Fibroblast of lung (primary cell): Measurements from ENCODE around the gene OSTN. TPM values are rescaled to one million over a fixed set of nuclear protein-coding genes. Genes with fewer than 3 reads are reported as not detected.

Experiments
- DNase-seq, 2 donors: peaks; one replicate each; pipeline versions ENCODE4 v3.0.0 to v3.0.0-alpha.2; 2010; ENCODE audit warnings: low read depth in 2 of 2
- H2AFZ ChIP-seq: 2 replicates; pipeline ENCODE4 v1.5.1; 2012; ENCODE audit warnings: low read length, control low read depth, inconsistent platforms
- H3K27ac ChIP-seq: 2 replicates; pipeline ENCODE4 v1.5.1; 2011; ENCODE audit warnings: low read length, control low read depth; ENCODE audit not compliant: insufficient read depth
- H3K27me3 ChIP-seq: 2 replicates; pipeline ENCODE4 v1.5.1; 2011; ENCODE audit warnings: mild to moderate bottlenecking, low read length; ENCODE audit not compliant: control insufficient read depth, insufficient read depth
- H3K36me3 ChIP-seq: 2 replicates; pipeline ENCODE4 v1.5.1; 2011; ENCODE audit warnings: low read length; ENCODE audit not compliant: control insufficient read depth, insufficient read depth
- H3K4me1 ChIP-seq: 2 replicates; pipeline ENCODE4 v1.5.1; 2011; ENCODE audit warnings: low read length; ENCODE audit not compliant: control insufficient read depth, insufficient read depth; ENCODE audit errors: extremely low read depth
- H3K4me2 ChIP-seq: 2 replicates; pipeline ENCODE4 v1.5.1; 2011; ENCODE audit warnings: low read length, control low read depth; ENCODE audit not compliant: insufficient read depth; ENCODE audit errors: extremely low read depth
- H3K4me3 ChIP-seq, 4 experiments: fragments of 200-600 bp in 1 of 4; sonication (generic) in 1 of 4; replicated peaks in 1 of 4; 2 replicates each; pipeline ENCODE4 v1.5.1; 2011 to 2016; ENCODE audit warnings: low read length in 4 of 4, low read depth in 3 of 4, mild to moderate bottlenecking in 3 of 4, control low read depth in 2 of 4, inconsistent platforms in 1 of 4, mixed read lengths in 1 of 4; ENCODE audit not compliant: insufficient read depth in 1 of 4; ENCODE audit errors: control extremely low read depth in 1 of 4
- H3K79me2 ChIP-seq: 2 replicates; pipeline ENCODE4 v1.5.1; 2012; ENCODE audit warnings: mild to moderate bottlenecking, low read length, inconsistent platforms; ENCODE audit not compliant: control insufficient read depth, insufficient read depth
- H3K9ac ChIP-seq: 2 replicates; pipeline ENCODE4 v1.5.1; 2011; ENCODE audit warnings: mild to moderate bottlenecking, low read length, control low read depth; ENCODE audit not compliant: insufficient read depth
- H3K9me3 ChIP-seq: 2 replicates; pipeline ENCODE4 v1.5.1; 2012; ENCODE audit warnings: low read depth, low read length; ENCODE audit not compliant: control insufficient read depth, insufficient read depth
- H4K20me1 ChIP-seq: 2 replicates; pipeline ENCODE4 v1.5.1; 2011; ENCODE audit warnings: low read length; ENCODE audit not compliant: control insufficient read depth, insufficient read depth; ENCODE audit errors: extremely low read depth
- EZH2 ChIP-seq: IDR thresholded peaks from 2 replicates; pipeline ENCODE4 v1.5.1; 2012; ENCODE audit warnings: low read length, control low read depth, mild to moderate bottlenecking; ENCODE audit errors: missing control alignments
- polyA plus RNA-seq, 2 donors: library from polyadenylated mRNA; depleted of rRNA in 1 of 2; stranded (reverse) in 1 of 2; unstranded in 1 of 2; fragments of >200 nt; gene quantifications; 2 replicates each; pipeline ENCODE4 v1.2.1, GENCODE V29; 2011 to 2012; ENCODE audit warnings: missing spikeins in 1 of 2
- total RNA-seq: library from RNA; depleted of rRNA; stranded (reverse); fragments of >200 nt; gene quantifications from 2 replicates; pipeline ENCODE4 v1.2.1, GENCODE V29; 2014
- TF ChIP-seq, protein P1 (sequence below), 2 donors: IDR thresholded peaks in 1 of 2; conservative IDR thresholded peaks in 1 of 2; 1 replicate in 1 of 2; 2 replicates in 1 of 2; pipeline ENCODE4 v1.5.1; 2011 to 2012; ENCODE audit warnings: low read length in 2 of 2, control low read depth in 1 of 2, inconsistent platforms in 1 of 2, low read depth in 1 of 2, mild to moderate bottlenecking in 1 of 2

The OSTN gene
- total and polyA plus RNA-seq, 2 donors (not counting 1 experiment from before 2014, with no cell fraction given) = 0.34 to 31.9 TPM

DNA sequence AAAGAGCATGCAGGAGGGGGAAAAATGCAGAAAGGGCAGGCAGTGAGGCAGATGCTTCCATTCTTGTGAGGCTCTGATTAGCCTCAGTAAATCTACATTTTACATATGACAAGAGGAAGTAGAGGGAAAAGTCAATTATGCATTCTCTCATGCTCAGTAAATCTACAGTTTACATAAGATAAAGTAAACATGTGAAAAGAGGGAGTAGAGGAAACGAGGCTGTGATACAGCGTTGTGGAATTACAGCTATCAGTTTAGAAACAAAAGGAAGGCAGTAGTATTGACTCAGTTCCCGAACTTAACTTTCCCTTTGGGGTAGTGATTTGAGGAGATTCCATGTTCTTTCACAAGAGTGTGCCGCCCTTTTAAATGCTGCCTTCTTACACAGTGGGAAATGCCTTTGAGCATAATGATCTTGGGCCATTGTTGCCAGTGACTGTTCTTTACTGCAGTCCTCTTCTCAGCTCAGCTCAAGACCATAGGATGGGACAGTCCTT lies 39.3 kb downstream of the OSTN start:
- Histone ChIP-seq H3K4me2 (no peak overlapping the region), H3K79me2 (no peaks in the 10 kb centered on the region), H3K9ac (no peak overlapping the region), H3K27ac (peak overlapping the region; percentile 39), H3K4me1 (peaks cover 14% of the 10 kb centered on the region), H3K4me3 (no peak overlapping the region), H2AFZ (peak overlapping the region; percentile 65), H3K9me3 (no peaks in the 10 kb centered on the region), H4K20me1 (no peaks in the 10 kb centered on the region), H3K36me3 (no peaks in the 10 kb centered on the region), H3K27me3 (no peaks in the 10 kb centered on the region)
- TF ChIP-seq EZH2 = no peak
- TF ChIP-seq, protein P1, sequence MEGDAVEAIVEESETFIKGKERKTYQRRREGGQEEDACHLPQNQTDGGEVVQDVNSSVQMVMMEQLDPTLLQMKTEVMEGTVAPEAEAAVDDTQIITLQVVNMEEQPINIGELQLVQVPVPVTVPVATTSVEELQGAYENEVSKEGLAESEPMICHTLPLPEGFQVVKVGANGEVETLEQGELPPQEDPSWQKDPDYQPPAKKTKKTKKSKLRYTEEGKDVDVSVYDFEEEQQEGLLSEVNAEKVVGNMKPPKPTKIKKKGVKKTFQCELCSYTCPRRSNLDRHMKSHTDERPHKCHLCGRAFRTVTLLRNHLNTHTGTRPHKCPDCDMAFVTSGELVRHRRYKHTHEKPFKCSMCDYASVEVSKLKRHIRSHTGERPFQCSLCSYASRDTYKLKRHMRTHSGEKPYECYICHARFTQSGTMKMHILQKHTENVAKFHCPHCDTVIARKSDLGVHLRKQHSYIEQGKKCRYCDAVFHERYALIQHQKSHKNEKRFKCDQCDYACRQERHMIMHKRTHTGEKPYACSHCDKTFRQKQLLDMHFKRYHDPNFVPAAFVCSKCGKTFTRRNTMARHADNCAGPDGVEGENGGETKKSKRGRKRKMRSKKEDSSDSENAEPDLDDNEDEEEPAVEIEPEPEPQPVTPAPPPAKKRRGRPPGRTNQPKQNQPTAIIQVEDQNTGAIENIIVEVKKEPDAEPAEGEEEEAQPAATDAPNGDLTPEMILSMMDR (conservative IDR thresholded peaks at IDR 0.05 in 1 of 2, IDR thresholded peaks at IDR 0.05 in 1 of 2; ENCODE audit: low read depth in 1 of 2, low read length in 2 of 2) = no peak
- DNase-seq = peak; percentile 62 to 64

DNA sequence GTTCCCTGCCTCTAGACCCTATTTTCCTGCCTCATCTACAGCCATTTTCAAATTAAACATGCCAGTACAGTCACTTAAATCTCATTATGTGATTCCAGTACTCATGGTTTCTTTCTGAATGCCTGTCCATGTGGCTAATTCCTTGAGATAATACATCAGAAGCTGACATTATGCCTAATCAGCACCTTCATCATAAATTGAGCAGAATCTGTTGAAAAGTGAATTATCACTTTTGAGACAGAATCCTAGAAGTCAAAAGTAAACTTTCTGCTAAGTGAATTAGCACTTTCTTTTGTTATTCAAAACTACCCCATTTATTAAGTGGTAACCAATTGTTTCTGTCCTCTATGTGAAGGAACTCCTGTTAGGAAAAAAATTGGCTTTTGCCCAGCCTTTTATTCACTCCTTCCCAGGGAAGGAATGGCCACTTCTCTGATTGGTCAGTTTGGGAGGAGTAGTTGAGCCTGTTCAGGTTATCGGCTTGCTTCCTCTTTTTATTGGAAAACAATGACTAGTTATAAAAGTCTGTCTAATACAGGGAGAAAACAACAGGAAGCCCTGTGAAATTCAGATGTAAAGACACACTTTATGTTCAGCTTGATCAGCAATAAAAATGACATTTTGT lies 40.5 kb downstream of the OSTN start:
- Histone ChIP-seq H3K79me2 (no peaks in the 10 kb centered on the region), H4K20me1 (no peaks in the 10 kb centered on the region), H2AFZ (no peak overlapping the region), H3K36me3 (no peaks in the 10 kb centered on the region), H3K4me2 (no peak overlapping the region), H3K4me1 (peaks cover 14% of the 10 kb centered on the region), H3K4me3 (no peak overlapping the region), H3K9me3 (no peaks in the 10 kb centered on the region), H3K27ac (no peak overlapping the region), H3K9ac (no peak overlapping the region), H3K27me3 (no peaks in the 10 kb centered on the region)
- DNase-seq = peak in 1 of 2 donors; percentile 12
- no peak for TF ChIP-seq EZH2
- TF ChIP-seq, protein P1 (conservative IDR thresholded peaks at IDR 0.05 in 1 of 2, IDR thresholded peaks at IDR 0.05 in 1 of 2; ENCODE audit: low read depth in 1 of 2, low read length in 2 of 2) = no peak

DNA sequence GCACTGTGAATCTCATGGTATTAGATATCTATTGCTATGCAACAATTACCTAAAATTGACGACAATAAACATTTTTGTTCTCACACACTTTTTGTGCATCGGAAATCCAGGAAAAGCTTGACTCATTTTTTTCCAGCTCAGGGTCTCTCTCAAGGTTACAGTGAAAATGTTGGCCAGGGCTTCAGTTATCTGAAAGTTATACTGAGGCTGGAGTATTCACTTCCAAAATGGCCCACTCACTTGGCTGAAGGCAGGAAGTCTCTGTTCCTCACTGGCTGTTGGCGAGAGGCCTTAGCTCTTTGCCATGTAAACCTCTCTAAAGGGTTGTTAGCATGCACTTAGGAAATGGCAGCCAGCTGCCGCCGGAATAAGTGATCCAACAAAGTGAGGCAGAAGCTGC lies 41.4 kb downstream of the OSTN start:
- H2AFZ ChIP-seq = no peak overlapping the region
- DNase-seq = no peak
- no peaks in the 10 kb centered on the region for H3K79me2 ChIP-seq
- peaks cover 10% of the 10 kb centered on the region for H3K4me1 ChIP-seq
- H4K20me1 ChIP-seq = no peaks in the 10 kb centered on the region
- no peak for TF ChIP-seq EZH2
- TF ChIP-seq, protein P1 (conservative IDR thresholded peaks at IDR 0.05 in 1 of 2, IDR thresholded peaks at IDR 0.05 in 1 of 2; ENCODE audit: low read depth in 1 of 2, low read length in 2 of 2) = no peak
- H3K4me2 ChIP-seq = no peak overlapping the region
- H3K9ac ChIP-seq = no peak overlapping the region
- H3K4me3 ChIP-seq = no peak overlapping the region
- no peak overlapping the region for H3K27ac ChIP-seq
- no peaks in the 10 kb centered on the region for H3K27me3 ChIP-seq
- no peaks in the 10 kb centered on the region for H3K9me3 ChIP-seq
- H3K36me3 ChIP-seq = no peaks in the 10 kb centered on the region
